Smooth muscle cell of the brain vasculature (primary cell): ENCODE measurements around the gene VTN.
"Not testable (repeated sequence)": the region's sequence is repeated elsewhere in the genome, so short reads cannot be mapped to it uniquely, and the experiment has no call there.

Source experiments
- DNase-seq: peaks from one replicate; pipeline ENCODE4 v3.0.0-alpha.2; 2012; ENCODE audit warnings: low read depth, low spot score

The VTN gene

GRCh38 chr17:28342313-28342712 is 27.8 kb downstream of the VTN start:
- no peak for DNase-seq

- no peak for DNase-seq
Observed at GRCh38 chr17:28341516-28341915, 28.6 kb downstream of the VTN start.

GRCh38 chr17:28340374-28340773 is 29.7 kb downstream of the VTN start:
- DNase-seq: no peak

- no peak for DNase-seq
Observed at GRCh38 chr17:28339431-28339830, 30.7 kb downstream of the VTN start.

GRCh38 chr17:28338769-28339212 is 31.3 kb downstream of the VTN start:
- not testable (repeated sequence) for DNase-seq

GRCh38 chr17:28338056-28338768 is 31.9 kb downstream of the VTN start:
- DNase-seq: no peak

- no peak for DNase-seq
Observed at GRCh38 chr17:28335959-28336871, 33.9 kb downstream of the VTN start.

GRCh38 chr17:28335201-28335958 is 34.7 kb downstream of the VTN start, which contains the start of the genes IFT20 and TNFAIP1:
Gene IFT20, minus strand, starts transcription at chr17:28335472. Its CDS starts 3,487 bp downstream, at chr17:28331985.
Gene TNFAIP1, plus strand, starts transcription at chr17:28335761. Its CDS starts 3,761 bp downstream, at chr17:28339522.
- peak; percentile 100 for DNase-seq

GRCh38 chr17:28334666-28335200 is 35.4 kb downstream of the VTN start:
- DNase-seq: no peak

GRCh38 chr17:28334171-28334570 is 35.9 kb downstream of the VTN start:
- DNase-seq: no peak

GRCh38 chr17:28333083-28333746 is 36.9 kb downstream of the VTN start:
- DNase-seq: no peak

- no peak for DNase-seq
Observed at GRCh38 chr17:28331891-28332420, 38.2 kb downstream of the VTN start.

- no peak for DNase-seq
Observed at GRCh38 chr17:28330671-28331070, 39.4 kb downstream of the VTN start.

GRCh38 chr17:28328325-28328724 is 41.8 kb downstream of the VTN start:
- DNase-seq: no peak

- DNase-seq: no peak
Observed at GRCh38 chr17:28327709-28328108, 42.4 kb downstream of the VTN start.

- DNase-seq: no peak
Observed at GRCh38 chr17:28327031-28327607, 43.0 kb downstream of the VTN start.

- no peak for DNase-seq
Observed at GRCh38 chr17:28326114-28326513, 44.0 kb downstream of the VTN start.

- DNase-seq: no peak
Observed at GRCh38 chr17:28325211-28325610, 44.9 kb downstream of the VTN start.

GRCh38 chr17:28324781-28325180 is 45.3 kb downstream of the VTN start:
- no peak for DNase-seq

- DNase-seq: no peak
Observed at GRCh38 chr17:28324267-28324745, 45.8 kb downstream of the VTN start.
